GM10266 (cell line): ENCODE results near the gene SLC35F3.

Experiments used
- DNase-seq: peaks from one replicate; pipeline ENCODE4 v3.0.0; 2012; ENCODE audit errors: extremely low spot score
- TF ChIP-seq, protein P1 (sequence below): IDR thresholded peaks from 2 replicates; pipeline ENCODE4 v1.5.1; 2012; ENCODE audit warnings: mild to moderate bottlenecking, low read depth; ENCODE audit not compliant: control insufficient read depth, insufficient read depth; ENCODE audit errors: missing control alignments

Gene SLC35F3

DNA sequence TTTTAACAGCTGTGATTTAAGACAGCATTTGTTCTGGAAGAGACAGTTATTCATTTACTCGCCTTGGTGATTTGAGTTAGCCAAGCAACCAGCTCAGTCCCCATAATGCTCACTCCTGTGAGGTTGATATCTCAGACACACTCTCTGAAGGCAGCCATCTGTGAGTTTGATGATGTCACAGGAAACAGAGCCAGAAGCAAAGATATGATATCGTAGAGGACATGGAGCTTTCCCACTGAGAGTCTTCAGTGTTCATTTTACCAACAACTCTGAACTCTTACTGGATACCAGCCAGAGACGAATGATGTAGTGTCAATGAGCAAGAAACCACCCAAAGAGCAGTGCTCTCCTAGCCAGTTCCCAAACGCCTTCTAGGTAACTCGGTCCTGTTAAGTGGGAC lies 219.4 kb downstream of the SLC35F3 start:
- TF ChIP-seq, protein P1, sequence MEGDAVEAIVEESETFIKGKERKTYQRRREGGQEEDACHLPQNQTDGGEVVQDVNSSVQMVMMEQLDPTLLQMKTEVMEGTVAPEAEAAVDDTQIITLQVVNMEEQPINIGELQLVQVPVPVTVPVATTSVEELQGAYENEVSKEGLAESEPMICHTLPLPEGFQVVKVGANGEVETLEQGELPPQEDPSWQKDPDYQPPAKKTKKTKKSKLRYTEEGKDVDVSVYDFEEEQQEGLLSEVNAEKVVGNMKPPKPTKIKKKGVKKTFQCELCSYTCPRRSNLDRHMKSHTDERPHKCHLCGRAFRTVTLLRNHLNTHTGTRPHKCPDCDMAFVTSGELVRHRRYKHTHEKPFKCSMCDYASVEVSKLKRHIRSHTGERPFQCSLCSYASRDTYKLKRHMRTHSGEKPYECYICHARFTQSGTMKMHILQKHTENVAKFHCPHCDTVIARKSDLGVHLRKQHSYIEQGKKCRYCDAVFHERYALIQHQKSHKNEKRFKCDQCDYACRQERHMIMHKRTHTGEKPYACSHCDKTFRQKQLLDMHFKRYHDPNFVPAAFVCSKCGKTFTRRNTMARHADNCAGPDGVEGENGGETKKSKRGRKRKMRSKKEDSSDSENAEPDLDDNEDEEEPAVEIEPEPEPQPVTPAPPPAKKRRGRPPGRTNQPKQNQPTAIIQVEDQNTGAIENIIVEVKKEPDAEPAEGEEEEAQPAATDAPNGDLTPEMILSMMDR: no peak

DNA sequence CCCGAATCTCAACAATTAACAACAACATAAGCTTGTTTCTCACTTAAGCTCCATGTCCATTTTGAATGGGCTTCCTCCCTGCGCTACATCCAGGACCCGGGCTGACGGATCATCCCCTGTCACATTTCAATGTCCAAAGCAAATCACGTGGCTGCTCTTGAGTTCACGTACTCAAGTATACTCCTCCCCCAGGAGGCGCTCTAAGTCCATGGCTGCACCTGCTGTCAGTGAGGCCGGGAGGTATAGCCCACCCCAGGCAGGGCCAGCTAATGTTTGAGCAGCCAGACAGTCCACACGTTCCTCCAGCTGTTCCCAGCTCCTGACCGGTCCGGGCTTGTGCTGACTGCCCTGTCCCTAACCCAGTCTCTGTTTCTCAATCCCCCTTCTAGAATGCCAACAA lies 220.8 kb downstream of the SLC35F3 start:
- peak; percentile 33 for DNase-seq
- TF ChIP-seq, protein P1: peak; percentile 41

More for the DNA sequence above, 219.4 kb downstream of the SLC35F3 start:
- no peak for DNase-seq

DNA sequence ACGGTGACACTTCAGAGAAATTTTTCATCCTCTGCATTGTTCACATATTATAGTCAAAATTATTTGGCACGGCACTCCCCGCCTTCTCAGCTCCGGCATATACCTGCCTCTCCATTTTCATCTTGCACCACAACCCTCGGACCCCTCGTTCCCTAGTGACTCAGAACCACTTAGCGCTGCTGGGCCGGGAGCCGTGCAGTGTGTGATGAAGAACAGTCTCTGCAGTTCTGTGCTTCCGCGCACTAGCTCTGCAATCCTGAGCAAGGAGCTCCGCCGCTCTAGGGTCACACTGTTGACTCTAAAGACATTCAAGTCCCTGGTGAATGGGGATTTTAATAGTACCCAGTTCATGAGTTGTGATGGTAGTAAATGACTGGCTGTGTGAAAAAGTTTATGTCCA lies 221.2 kb downstream of the SLC35F3 start:
- TF ChIP-seq, protein P1: no peak
- no peak for DNase-seq

DNA sequence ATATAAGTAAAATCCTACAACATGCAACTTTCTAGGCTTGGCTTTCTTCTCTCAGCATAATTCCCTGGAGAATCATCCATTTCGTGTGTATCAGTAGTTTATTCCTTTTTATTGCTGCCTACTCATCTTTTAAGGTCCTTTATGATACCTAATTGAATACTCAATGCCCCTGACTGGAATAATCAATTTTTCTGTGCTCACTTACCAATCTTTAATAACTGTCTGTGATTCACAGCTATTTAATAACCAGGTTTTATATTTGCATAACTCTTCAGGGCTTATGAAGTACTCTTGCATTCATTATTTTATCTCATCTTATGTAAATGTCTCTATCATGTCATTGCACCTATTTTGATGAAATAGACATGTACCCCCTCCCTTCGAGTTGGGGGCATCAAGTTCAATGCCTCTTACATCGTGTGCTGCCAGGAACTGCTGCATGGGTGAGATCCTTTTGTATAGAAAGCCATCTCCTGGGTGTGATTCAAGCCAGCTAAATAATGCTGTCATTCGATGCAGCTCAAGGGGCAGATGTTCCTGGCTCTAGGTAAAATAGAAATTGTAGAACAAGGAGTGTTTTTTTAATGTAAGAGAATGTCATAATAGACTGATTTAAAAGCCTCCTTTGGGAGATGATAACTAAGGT lies 222.7 kb downstream of the SLC35F3 start:
- DNase-seq: no peak
- TF ChIP-seq, protein P1: no peak

DNA sequence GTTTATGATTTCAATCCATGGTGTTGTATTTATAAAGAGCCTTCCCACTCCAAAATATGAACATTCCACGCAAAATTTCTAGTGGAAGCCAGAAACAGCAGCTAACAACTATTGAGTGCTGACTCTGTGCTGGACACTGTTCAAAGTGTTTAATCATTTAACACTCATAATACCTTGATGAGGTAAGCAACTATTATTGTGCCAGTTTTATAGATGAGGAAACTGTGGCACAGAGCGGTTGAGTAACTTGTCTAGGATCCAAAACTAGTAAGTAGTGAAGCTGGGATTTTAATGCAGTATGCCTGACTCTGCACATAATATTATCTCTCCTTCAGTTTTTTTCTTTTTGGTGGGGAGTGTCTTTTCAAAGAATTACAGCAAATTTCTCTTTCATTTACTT lies 228.3 kb downstream of the SLC35F3 start:
- DNase-seq: no peak
- TF ChIP-seq, protein P1: no peak

DNA sequence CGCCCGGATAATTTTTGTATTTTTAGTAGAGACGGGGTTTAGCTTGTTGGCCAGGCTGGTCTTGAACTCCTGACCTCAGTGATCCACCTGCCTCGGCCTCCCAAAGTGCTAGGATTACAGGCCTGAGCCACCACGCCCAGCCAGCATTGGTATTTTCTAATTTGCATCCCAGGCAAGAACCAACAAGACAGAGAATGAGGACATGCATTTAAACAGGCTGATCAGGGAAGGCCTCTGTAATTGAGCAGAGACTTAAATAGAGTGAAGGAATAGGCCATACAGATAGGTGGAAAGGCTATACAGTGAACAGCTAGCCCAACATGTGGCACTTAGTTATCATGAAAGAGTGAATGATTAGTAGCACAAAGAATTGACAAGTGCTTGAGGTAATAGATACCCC lies 230.4 kb downstream of the SLC35F3 start:
- no peak for DNase-seq
- TF ChIP-seq, protein P1: no peak

DNA sequence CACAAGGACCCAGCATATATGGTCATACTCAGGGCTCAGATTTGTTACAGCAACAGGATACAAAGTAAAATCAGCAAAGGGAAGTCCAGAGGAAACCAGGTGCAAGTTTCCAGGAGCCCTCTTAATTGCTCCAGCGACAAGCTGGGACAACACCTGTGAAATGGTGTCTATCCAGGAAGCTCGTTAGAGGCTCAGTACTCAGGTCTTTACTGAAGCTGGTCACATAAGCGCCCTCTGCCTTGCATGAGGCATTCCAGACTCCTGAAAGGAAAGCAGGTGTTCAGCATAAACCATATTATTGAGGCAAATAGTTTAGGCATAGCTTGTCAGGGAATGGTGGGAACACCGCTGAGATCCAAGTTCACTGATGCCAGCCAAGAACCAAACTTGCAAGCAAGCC lies 231.0 kb downstream of the SLC35F3 start:
- no peak for DNase-seq
- TF ChIP-seq, protein P1: no peak
